NCI-H2107 treated with DMSO at 0.1 percent for 48 hours (cell line): ENCODE data around the gene ZNF33A.
"Not testable (repeated sequence)": the region's sequence is repeated elsewhere in the genome, so short reads cannot be mapped to it uniquely, and the experiment has no call there.

Experiments
- DNase-seq: peaks from one replicate; lab custom pipeline; 2025; ENCODE audit not compliant: unreplicated experiment; lab: John Stamatoyannopoulos, UW

Gene ZNF33A

GRCh38 chr10:38010119-38010903 lies at the start of gene ZNF33A:
Gene ZNF33A, plus strand, starts transcription at chr10:38010675. Its CDS starts 1,667 bp downstream, at chr10:38012342.
- peak; percentile 87 for DNase-seq

- DNase-seq: no peak
Observed at GRCh38 chr10:37965006-37965405, 45.5 kb upstream of the ZNF33A start.

GRCh38 chr10:37972396-37972795 lies 38.1 kb upstream of the ZNF33A start:
- DNase-seq: no peak

GRCh38 chr10:37975401-37975991 lies 35.0 kb upstream of the ZNF33A start:
- peak; percentile 11 for DNase-seq

- peak; percentile 91 for DNase-seq
Observed at GRCh38 chr10:37976091-37976879, 34.2 kb upstream of the ZNF33A start, which contains the start of gene ZNF25. Gene ZNF25, minus strand, starts transcription at chr10:37976647. Its CDS starts 4,925 bp downstream, at chr10:37971722.

GRCh38 chr10:37976880-37977203 lies 33.6 kb upstream of the ZNF33A start:
- no peak for DNase-seq

GRCh38 chr10:37991655-37992054 lies 18.8 kb upstream of the ZNF33A start:
- DNase-seq: no peak

- no peak for DNase-seq
Observed at GRCh38 chr10:37992083-37992482, 18.4 kb upstream of the ZNF33A start.

- not testable (repeated sequence) for DNase-seq
Observed at GRCh38 chr10:37998920-37999319, 11.6 kb upstream of the ZNF33A start.

- not testable (repeated sequence) for DNase-seq
Observed at GRCh38 chr10:38000474-38000873, 10.0 kb upstream of the ZNF33A start.

- no peak for DNase-seq
Observed at GRCh38 chr10:38003026-38003425, 7.4 kb upstream of the ZNF33A start.

GRCh38 chr10:38003588-38003987 lies 6.9 kb upstream of the ZNF33A start:
- DNase-seq: no peak

- DNase-seq: no peak
Observed at GRCh38 chr10:38007551-38007950, 2.9 kb upstream of the ZNF33A start.

GRCh38 chr10:38007991-38008390 lies 2.5 kb upstream of the ZNF33A start:
- no peak for DNase-seq

- DNase-seq: no peak
Observed at GRCh38 chr10:38016354-38016753, 5.9 kb downstream of the ZNF33A start.

- not testable (repeated sequence) for DNase-seq
Observed at GRCh38 chr10:38019124-38019523, 8.6 kb downstream of the ZNF33A start.

- DNase-seq: no peak
Observed at GRCh38 chr10:38025283-38025682, 14.8 kb downstream of the ZNF33A start.

- DNase-seq: no peak
Observed at GRCh38 chr10:38027986-38028385, 17.5 kb downstream of the ZNF33A start.

- no peak for DNase-seq
Observed at GRCh38 chr10:38032886-38033285, 22.4 kb downstream of the ZNF33A start.

- no peak for DNase-seq
Observed at GRCh38 chr10:38038107-38038931, 27.8 kb downstream of the ZNF33A start.

GRCh38 chr10:38038932-38039245 lies 28.4 kb downstream of the ZNF33A start:
- no peak for DNase-seq
